Stomach (tissue), 4 donors: ENCODE results near the gene THBD.

Experiments
- POLR2A ChIP-seq, 4 donors: fragments of 450-650 bp; IDR thresholded peaks; one replicate each; pipeline ENCODE4 v1.6.1; 2016; ENCODE audit warnings: antibody characterized with exemption in 4 of 4, control low read depth in 2 of 4, mild to moderate bottlenecking in 1 of 4, moderate library complexity in 1 of 4
- TF ChIP-seq, protein P1 (sequence below), 7 experiments: fragments of 450-650 bp in 4 of 7; fragments of 200-600 bp in 3 of 7; sonication (generic) in 3 of 7; IDR thresholded peaks; one replicate each; pipeline ENCODE4 v1.5.1; 2016 to 2019; ENCODE audit warnings: antibody characterized with exemption in 7 of 7, control low read depth in 2 of 7, mild to moderate bottlenecking in 1 of 7

- TF ChIP-seq POLR2A (IDR thresholded peaks at IDR 0.05) = no peak
- TF ChIP-seq, protein P1, sequence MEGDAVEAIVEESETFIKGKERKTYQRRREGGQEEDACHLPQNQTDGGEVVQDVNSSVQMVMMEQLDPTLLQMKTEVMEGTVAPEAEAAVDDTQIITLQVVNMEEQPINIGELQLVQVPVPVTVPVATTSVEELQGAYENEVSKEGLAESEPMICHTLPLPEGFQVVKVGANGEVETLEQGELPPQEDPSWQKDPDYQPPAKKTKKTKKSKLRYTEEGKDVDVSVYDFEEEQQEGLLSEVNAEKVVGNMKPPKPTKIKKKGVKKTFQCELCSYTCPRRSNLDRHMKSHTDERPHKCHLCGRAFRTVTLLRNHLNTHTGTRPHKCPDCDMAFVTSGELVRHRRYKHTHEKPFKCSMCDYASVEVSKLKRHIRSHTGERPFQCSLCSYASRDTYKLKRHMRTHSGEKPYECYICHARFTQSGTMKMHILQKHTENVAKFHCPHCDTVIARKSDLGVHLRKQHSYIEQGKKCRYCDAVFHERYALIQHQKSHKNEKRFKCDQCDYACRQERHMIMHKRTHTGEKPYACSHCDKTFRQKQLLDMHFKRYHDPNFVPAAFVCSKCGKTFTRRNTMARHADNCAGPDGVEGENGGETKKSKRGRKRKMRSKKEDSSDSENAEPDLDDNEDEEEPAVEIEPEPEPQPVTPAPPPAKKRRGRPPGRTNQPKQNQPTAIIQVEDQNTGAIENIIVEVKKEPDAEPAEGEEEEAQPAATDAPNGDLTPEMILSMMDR (IDR thresholded peaks at IDR 0.05) = no peak
Observed at GRCh38 chr20:23019403-23019802, 30.1 kb downstream of the THBD start.
